ENCODE results near the gene STK32B.

DNA sequence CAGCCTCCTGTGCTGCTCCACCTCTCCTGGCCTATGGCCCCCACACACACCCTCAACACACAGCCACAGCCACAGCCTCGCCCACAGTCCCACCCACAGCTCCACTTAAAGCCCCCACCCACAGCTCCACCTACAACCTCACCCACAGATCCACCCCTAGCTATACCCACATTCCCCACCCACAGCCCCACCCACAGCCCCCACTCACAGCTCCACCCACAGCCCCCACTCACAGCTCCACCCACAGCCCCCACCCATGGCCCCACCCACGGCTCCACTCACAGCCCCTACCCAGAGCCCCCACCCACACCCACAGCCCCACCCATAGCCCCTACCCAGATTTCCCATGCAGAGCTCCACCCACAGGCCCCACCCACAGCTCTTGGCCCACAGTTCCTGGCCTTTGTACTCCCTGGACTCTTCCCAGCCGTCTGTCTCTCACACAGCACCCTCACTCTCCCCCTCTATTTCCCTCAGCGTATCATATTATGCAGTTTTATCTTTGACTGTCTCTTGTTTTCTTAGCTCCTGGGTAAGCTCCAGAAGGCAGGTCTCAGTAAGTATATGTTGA, 334.5 kb downstream of the STK32B start:
- no peak for TF ChIP-seq TEAD4 (IDR thresholded peaks at IDR 0.05)
- TF ChIP-seq EP300 (IDR thresholded peaks at IDR 0.05; ENCODE audit: borderline replicate concordance) = no peak
- TF ChIP-seq FOXM1 (IDR thresholded peaks at IDR 0.05; ENCODE audit: borderline replicate concordance, low read depth) = no peak
- no peak for TF ChIP-seq TCF12 (IDR thresholded peaks at IDR 0.05; ENCODE audit: low read depth)
- no peak for TF ChIP-seq CEBPB (IDR thresholded peaks at IDR 0.05)
- no peak for TF ChIP-seq YY1 (IDR thresholded peaks at IDR 0.05; ENCODE audit: low read depth)
- no peak for TF ChIP-seq ZBTB7A (IDR thresholded peaks at IDR 0.05; ENCODE audit: low read depth)
- no peak for TF ChIP-seq MAX (IDR thresholded peaks at IDR 0.05)
- TF ChIP-seq TAF1 (IDR thresholded peaks at IDR 0.05; ENCODE audit: low read depth) = no peak
- no peak for TF ChIP-seq REST (IDR thresholded peaks at IDR 0.05; ENCODE audit: low read depth)
- TF ChIP-seq EGR1 (IDR thresholded peaks at IDR 0.05) = no peak

Measured in Ishikawa (cell line).